Activated CD8-positive, alpha-beta memory T cell treated with anti-CD3 and anti-CD28 coated beads, Interleukin-2, amount 50 U/mL, for 24 hours (primary cell): ENCODE results near the gene FBXW12.
A peak's percentile ranks its signal among the peaks of the same experiment; 100 is the strongest.

Source experiments
- DNase-seq: peaks from one replicate; pipeline ENCODE4 v3.0.0-alpha.2; 2020; ENCODE audit errors: extremely low read depth

The FBXW12 gene

DNA sequence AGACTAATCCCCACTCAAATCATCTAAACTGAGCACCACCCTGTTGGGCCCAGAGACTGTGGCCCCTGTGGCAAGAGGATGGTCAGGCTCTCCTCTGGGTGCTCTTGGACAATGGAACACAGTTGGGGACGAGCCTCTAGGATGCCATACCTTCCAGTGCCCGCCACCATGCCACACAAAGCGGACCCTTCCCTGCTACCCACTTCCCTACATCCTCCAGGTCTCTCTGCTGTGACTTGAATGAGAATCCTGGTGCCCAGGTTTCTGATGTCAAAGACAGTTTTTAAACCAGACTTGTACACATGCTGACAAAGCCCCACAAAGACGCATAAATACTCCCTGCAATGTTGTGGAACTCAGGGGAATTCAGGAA is 63.2 kb downstream of the FBXW12 start:
- DNase-seq, result no peak

DNA sequence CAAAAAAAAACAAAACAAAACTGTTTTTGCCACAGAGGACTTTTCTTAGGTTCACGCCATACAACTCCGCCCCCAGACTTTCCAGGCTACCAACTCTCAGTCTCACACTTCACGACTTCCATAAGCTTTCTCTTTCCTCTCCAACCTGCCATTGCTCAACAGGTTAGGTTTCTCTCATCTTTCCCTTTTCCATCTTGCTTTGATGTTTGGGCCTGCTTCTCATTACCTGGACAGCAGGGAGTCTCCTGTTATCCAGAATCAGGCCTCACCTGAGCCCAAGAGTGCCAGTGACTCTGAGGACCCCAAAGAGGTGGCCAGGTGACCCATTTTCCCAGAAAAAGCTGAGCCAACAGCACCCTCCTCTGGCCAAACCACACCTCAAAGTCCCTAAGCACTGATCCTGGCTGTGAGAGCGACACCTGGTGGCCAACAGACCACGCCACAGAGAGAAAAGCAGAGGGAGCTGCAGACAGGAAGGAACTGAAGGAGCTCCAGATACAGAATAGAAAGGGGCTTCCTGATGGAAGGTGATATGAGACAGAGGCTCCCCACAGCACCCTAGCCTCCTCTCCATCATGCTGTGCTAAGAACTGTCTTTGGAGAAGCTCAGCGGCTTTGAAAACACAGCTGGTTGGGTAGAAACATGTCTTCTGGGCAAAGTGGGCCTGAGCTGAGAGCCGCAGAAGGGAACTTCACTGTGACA is 63.9 kb downstream of the FBXW12 start:
- peak; percentile 68 for DNase-seq

DNA sequence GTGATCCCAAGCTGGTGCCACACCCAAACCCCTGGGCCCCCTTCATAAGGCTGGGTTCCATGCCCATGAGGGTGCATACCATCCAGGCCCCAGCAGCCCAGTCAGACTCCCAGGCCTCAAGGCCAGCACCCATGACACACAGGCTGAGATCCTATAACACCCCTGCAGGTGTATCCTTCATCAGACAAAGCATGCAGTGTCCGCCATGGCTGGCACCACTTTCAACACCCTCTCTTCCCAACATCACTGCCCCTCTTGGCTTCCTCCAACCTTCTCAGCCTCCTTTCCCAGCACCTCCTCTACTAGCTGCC is 64.4 kb downstream of the FBXW12 start:
- no peak for DNase-seq

DNA sequence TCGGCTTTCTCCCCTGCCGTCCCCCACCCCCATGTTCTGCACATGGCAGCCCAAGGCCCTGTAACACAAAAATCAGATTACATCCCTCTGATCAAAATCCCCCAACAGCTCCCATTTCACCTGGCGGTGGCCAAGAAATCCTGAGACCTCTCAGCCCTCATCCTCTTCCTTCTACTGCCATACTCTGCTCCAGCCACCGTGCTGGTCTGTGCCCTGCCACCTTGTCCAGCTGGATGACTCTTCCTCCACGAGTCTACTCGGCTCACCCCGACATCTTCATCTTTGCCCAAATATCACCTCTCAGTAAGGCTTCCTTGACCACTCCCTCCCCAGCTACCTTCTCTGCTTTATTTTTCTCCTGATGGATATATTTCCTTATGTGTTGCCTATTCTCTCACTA is 64.8 kb downstream of the FBXW12 start:
- DNase-seq, result no peak

DNA sequence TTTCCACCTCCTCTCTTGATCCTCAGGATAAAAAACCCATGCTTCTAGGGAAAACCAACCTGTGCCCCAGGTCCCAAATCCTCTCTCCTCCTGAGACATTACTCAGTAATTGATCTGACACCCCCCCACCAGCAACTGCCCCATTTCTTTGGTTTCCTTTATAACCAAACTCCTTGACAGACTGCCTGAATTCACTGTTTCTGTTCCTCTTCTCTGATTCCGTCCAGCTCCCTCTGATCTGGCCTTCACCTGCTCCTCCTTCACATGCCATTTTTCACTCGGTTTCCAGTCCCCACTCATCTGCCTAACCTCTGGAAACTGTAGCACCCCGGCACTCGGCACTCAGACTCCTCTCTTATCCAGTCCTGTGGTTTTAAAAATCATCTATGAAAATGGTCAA is 65.8 kb downstream of the FBXW12 start:
- no peak for DNase-seq

DNA sequence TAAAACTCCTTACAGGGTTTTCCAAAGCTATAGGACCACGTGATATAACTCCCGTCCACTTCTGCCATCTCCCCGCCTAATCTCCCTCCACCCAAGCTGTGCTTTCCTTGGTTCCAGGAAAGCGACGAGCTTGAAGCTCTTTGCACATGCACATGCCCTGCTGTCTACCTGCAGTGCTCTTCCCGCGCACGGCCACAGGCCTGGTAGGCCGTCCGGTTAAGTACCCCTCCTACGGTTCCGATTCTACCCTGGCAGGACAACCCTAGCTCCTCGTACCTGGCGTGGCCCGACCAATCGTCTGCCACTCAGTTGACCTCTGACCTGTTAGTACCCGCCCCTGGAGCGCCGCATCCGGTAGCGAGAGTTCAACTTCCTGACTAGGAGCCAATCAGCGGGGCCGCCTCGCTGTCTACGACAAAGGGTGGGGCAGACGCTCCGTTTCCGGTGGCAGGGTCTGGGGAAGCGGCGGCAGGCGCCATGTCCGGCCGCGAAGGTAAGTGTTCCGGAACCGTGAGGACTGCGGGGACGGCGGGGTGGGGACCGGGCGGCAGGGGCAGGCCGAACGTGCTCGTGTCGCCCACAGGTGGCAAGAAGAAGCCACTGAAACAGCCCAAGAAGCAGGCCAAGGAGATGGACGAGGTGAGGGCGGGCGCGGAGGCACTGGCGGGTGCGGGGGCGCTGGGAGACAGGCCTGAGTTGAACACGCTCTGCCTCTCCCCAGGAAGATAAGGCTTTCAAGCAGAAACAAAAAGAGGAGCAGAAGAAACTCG is 68.0 kb downstream of the FBXW12 start, which contains the start of the genes CCDC51 and TMA7:
CCDC51 (minus strand) TSS at position 300 of the 770 bp plus-strand sequence. CDS start 4,991 bp downstream, outside the sequence.
TMA7 (plus strand) TSS at position 438 of the 770 bp plus-strand sequence; CDS start at position 478, 40 bp downstream.
- DNase-seq, result peak; percentile 99

DNA sequence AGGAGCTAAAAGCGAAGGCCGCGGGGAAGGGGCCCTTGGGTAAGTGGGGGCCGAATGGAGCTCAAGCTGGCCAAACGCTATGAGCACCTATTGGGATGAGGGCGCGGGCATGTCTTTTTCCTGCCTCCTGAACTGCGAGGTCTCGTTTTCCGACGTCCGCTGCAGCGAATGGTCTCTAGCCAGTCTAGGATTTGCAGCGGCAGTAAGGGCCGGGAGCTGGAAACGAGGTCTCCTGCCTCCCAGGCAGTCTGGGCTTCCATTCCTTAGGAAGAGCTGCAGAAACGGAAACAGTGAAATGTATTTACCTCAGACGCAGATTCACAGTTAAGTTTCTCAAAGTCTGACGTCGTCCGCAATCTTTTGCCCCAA is 68.6 kb downstream of the FBXW12 start:
- DNase-seq, result no peak

DNA sequence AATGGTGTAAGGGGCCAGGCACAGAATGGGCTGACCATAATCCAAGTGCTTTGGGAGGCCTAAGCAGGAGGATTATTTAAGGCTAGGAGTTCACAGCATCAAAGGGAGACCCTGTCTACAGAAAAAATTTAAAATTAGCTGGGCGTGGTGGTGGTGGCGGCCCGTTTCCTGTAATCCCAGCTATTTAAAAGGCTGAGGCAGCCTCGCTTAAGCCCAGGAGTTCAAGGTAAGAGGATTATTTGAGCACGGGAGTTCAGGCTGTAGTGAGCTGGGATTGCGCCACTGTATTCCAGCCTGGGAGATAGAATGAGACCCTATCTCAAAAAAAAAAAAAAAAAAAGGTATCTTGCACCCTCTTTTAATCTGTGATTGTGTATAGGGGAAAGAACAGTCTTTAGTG is 69.9 kb downstream of the FBXW12 start:
- DNase-seq, result no peak
